Body of pancreas (tissue), 4 donors: ENCODE results near the gene TIMMDC1. TPM values are rescaled to one million over a fixed set of nuclear protein-coding genes. Genes with fewer than 3 reads are reported as not detected.

Source experiments
- ATAC-seq: fragments of 150-250 bp; one replicate; pipeline ENCODE4 v1.9.1; 2016
- DNase-seq, 4 donors: peaks; one replicate each; pipeline ENCODE4 v3.0.0-alpha.2; 2019
- H3K27ac ChIP-seq, 4 donors: fragments of 200-600 bp; sonication (generic); 1 replicate in 3 of 4; 2 replicates in 1 of 4; pipeline versions ENCODE4 v1.5.1 to v1.6.1; 2016 to 2019; ENCODE audit warnings: mild to moderate bottlenecking in 1 of 4, mixed read lengths in 1 of 4, moderate library complexity in 1 of 4
- H3K27me3 ChIP-seq, 2 donors: fragments of 200-600 bp; sonication (generic); one replicate each; pipeline ENCODE4 v1.6.0; 2016; ENCODE audit warnings: mild to moderate bottlenecking in 1 of 2
- H3K36me3 ChIP-seq, 2 donors: fragments of 200-600 bp; sonication (generic); replicated peaks in 1 of 2; 2 replicates each; pipeline ENCODE4 v1.5.1; 2016; ENCODE audit warnings: low read depth in 2 of 2; ENCODE audit not compliant: insufficient read depth in 1 of 2
- H3K4me1 ChIP-seq: fragments of 200-600 bp; sonication (generic); one replicate; pipeline ENCODE4 v1.6.0; 2016
- H3K4me3 ChIP-seq, 2 donors: fragments of 200-600 bp; sonication (generic); 1 replicate in 1 of 2; 2 replicates in 1 of 2; pipeline ENCODE4 v1.5.1; 2016 to 2019
- H3K9me3 ChIP-seq, 3 donors: fragments of 200-600 bp; sonication (generic); 1 replicate in 2 of 3; 2 replicates in 1 of 3; pipeline ENCODE4 v1.5.1; 2016
- POLR2A ChIP-seq, 3 donors: fragments of 450-650 bp; IDR thresholded peaks; one replicate each; pipeline ENCODE4 v1.6.1; 2016; ENCODE audit warnings: antibody characterized with exemption in 3 of 3, mild to moderate bottlenecking in 2 of 3
- WGBS, 2 donors: methylation state at CpG; one replicate each; pipeline ENCODE4 v1.1.5; 2017; 5-methylcytosine and 5-hydroxymethylcytosine counted together
- intact Hi-C: fragments of 100-400 bp; cut with DNase I; formaldehyde crosslinking; loops from one replicate; pipeline ENCODE4 v1.15.1; 2023
- total RNA-seq, 2 donors: library from RNA; depleted of rRNA; stranded (reverse); fragments of >200 nt; gene quantifications; one replicate each; pipeline ENCODE4 v1.1.0, GENCODE V29; 2016
- TF ChIP-seq, protein P1 (sequence below), 7 experiments: fragments of 450-650 bp in 4 of 7; fragments of 200-600 bp in 3 of 7; sonication (generic) in 3 of 7; IDR thresholded peaks; one replicate each; pipeline ENCODE4 v1.5.1; 2016 to 2019; ENCODE audit warnings: antibody characterized with exemption in 7 of 7

Gene TIMMDC1
- total RNA-seq, 2 donors from 2014 or later = 15.6 to 33.0 TPM

DNA sequence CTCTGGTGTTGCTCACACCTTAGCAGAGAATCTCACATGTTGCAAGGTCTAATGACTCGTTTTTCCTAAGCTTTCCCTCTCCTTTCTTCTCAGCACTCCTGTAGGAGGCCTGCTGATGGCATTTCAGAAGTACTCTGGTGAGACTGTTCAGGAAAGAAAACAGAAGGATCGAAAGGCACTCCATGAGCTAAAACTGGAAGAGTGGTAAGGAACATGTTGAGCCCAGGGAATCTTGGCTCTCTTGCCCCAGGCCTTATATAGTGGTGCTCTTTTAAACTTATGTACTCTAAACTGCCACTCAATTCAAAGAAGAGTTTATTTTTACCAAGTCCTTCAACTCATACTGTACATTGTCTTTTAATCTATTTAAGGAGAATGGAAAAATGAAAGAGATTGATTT lies 18.8 kb downstream of the TIMMDC1 start:
- intact Hi-C loops = no loop called here
- no peaks in the 10 kb centered on the region for H3K27me3 ChIP-seq
- DNase-seq = no peak
- H3K4me1 ChIP-seq = no peaks in the 10 kb centered on the region
- no peak overlapping the region for H3K27ac ChIP-seq
- H3K4me3 ChIP-seq = no peak overlapping the region
- 48 to 90% methylated on average over 2 of the region's 2 CpGs for WGBS, 2 donors
- TF ChIP-seq POLR2A (IDR thresholded peaks at IDR 0.05) = no peak
- TF ChIP-seq, protein P1, sequence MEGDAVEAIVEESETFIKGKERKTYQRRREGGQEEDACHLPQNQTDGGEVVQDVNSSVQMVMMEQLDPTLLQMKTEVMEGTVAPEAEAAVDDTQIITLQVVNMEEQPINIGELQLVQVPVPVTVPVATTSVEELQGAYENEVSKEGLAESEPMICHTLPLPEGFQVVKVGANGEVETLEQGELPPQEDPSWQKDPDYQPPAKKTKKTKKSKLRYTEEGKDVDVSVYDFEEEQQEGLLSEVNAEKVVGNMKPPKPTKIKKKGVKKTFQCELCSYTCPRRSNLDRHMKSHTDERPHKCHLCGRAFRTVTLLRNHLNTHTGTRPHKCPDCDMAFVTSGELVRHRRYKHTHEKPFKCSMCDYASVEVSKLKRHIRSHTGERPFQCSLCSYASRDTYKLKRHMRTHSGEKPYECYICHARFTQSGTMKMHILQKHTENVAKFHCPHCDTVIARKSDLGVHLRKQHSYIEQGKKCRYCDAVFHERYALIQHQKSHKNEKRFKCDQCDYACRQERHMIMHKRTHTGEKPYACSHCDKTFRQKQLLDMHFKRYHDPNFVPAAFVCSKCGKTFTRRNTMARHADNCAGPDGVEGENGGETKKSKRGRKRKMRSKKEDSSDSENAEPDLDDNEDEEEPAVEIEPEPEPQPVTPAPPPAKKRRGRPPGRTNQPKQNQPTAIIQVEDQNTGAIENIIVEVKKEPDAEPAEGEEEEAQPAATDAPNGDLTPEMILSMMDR (IDR thresholded peaks at IDR 0.05) = no peak
- peaks cover 0 to 20% of the 10 kb centered on the region in 2 donors for H3K36me3 ChIP-seq
- H3K9me3 ChIP-seq = no peaks in the 10 kb centered on the region
- no peak for ATAC-seq

DNA sequence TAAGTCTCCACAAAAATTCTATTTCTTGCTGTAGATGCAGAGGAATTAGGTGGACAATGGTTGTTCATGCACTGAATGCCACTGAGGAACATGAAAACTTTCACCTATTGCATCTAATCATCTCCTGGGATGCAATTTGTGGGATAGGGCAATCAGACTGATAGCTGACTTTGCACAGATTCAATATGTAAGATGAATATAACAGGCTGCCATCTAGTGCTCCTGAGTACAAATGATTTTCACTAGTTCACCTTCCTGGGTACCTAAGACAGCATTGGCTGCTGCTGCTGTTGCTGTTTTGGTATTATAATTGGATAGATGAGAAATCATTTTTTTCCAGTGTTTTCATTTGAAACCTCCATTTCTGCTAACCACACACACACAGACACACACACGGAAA lies 19.7 kb downstream of the TIMMDC1 start:
- Histone ChIP-seq H3K4me1 (no peaks in the 10 kb centered on the region), H3K27me3 (no peaks in the 10 kb centered on the region), H3K9me3 (no peaks in the 10 kb centered on the region), H3K4me3 (no peak overlapping the region), H3K27ac (no peak overlapping the region), H3K36me3 (peaks cover 0 to 23% of the 10 kb centered on the region in 2 donors)
- ATAC-seq = no peak
- 95 to 100% methylated on average over 1 of the region's 1 CpG for WGBS, 2 donors
- no peak for DNase-seq
- TF ChIP-seq, protein P1 (IDR thresholded peaks at IDR 0.05) = no peak
- no peak for TF ChIP-seq POLR2A (IDR thresholded peaks at IDR 0.05)
- intact Hi-C loops = no loop called here

DNA sequence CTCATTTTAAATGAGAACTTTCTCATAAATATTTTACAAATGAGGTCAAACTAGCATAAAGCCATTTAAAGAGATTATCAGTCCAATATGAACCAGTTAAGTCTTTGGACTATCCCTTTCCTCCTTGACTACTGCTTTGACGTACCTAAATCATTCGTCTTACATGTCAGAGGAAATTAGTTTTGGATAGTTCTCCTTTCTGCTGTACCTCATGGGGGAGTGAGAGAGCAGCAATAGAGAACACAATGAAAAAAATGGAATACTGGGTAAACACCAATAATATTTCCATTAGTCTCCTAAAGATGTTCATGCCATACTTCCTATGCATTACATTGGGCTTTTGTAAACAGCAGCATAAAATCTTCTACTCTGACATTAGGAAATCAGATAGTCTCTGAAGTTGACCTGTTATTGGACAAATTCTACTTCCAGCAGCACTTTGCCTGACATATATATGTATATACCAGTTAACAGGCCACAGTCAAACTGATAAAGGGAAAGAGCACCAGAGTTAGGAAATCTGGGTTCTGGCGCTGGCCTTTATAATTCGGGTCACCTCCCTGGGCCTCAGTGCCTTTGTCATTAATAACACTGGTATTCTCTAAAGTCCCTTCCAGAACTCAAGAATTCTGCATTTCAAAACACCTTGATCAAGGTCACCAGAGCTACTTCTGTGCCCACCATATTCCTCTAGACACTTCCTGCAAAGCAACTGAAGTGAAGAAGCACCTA lies 26.8 kb downstream of the TIMMDC1 start:
- H3K4me1 ChIP-seq = peaks cover 13% of the 10 kb centered on the region
- H3K9me3 ChIP-seq = no peaks in the 10 kb centered on the region
- no peak overlapping the region for H3K4me3 ChIP-seq
- intact Hi-C loops = no loop called here
- TF ChIP-seq POLR2A (IDR thresholded peaks at IDR 0.05) = no peak
- TF ChIP-seq, protein P1 (IDR thresholded peaks at IDR 0.05) = peak in 5 of 7 experiments; percentile 18 to 42 (median 40)
- peaks cover 0 to 7% of the 10 kb centered on the region in 2 donors for H3K36me3 ChIP-seq
- no peak overlapping the region for H3K27ac ChIP-seq
- ATAC-seq = no peak
- no peak for DNase-seq
- no peaks in the 10 kb centered on the region for H3K27me3 ChIP-seq
- WGBS, 2 donors = 57 to 73% methylated on average over 4 of the region's 4 CpGs

- Histone ChIP-seq H3K4me3 (no peak overlapping the region), H3K27me3 (no peaks in the 10 kb centered on the region), H3K36me3 (peaks cover 0 to 3% of the 10 kb centered on the region in 2 donors), H3K27ac (no peak overlapping the region), H3K9me3 (no peaks in the 10 kb centered on the region), H3K4me1 (peaks cover 13% of the 10 kb centered on the region)
- DNase-seq (no peak), ATAC-seq (no peak)
- intact Hi-C loops = no loop called here
- 45 to 54% methylated on average over 5 of the region's 5 CpGs for WGBS, 2 donors
- TF ChIP-seq, protein P1 (IDR thresholded peaks at IDR 0.05) = no peak
- TF ChIP-seq POLR2A (IDR thresholded peaks at IDR 0.05) = no peak
These were observed 29.4 kb downstream of the TIMMDC1 start for GRCh38 chr3:119527714-119528113.

- H3K4me1 ChIP-seq = peaks cover 13% of the 10 kb centered on the region
- TF ChIP-seq, protein P1 (IDR thresholded peaks at IDR 0.05) = no peak
- TF ChIP-seq POLR2A (IDR thresholded peaks at IDR 0.05) = no peak
- intact Hi-C loops = no loop called here
- no peak overlapping the region for H3K27ac ChIP-seq
- no peaks in the 10 kb centered on the region for H3K27me3 ChIP-seq
- H3K4me3 ChIP-seq = no peak overlapping the region
- H3K36me3 ChIP-seq = no peaks in the 10 kb centered on the region
- DNase-seq (no peak), ATAC-seq (no peak)
- H3K9me3 ChIP-seq = no peaks in the 10 kb centered on the region
These were observed 31.5 kb downstream of the TIMMDC1 start for GRCh38 chr3:119529883-119530282.
